GM23338 (cell line): ENCODE measurements around the gene INTS2. TPM values are rescaled to one million over a fixed set of nuclear protein-coding genes. Genes with fewer than 3 reads are reported as not detected.

Experiments
- ATAC-seq: fragments of 200-7000 bp; cut with Tn5 transposase; 3 replicates; pipeline ENCODE4 v1.9.1; 2020
- DNase-seq: peaks from one replicate; pipeline ENCODE4 v3.0.0-alpha.2; 2015; ENCODE audit warnings: low spot score
- H2AFZ ChIP-seq: fragments of 200-600 bp; sonication (generic); 2 replicates; pipeline ENCODE4 v1.8.0; 2016; ENCODE audit warnings: antibody characterized with exemption, mild to moderate bottlenecking, moderate library complexity
- H3F3A ChIP-seq: fragments of 200-600 bp; sonication (generic); replicated peaks from 2 replicates; pipeline ENCODE4 v1.8.0; 2017; ENCODE audit warnings: antibody characterized with exemption, mixed run types, low read depth
- H3K27ac ChIP-seq: fragments of 200-600 bp; sonication (generic); 2 replicates; pipeline ENCODE4 v1.6.1; 2016; ENCODE audit warnings: low read depth
- H3K27me3 ChIP-seq: fragments of 200-600 bp; sonication (generic); 2 replicates; pipeline ENCODE4 v1.8.0; 2016; ENCODE audit warnings: mild to moderate bottlenecking, mixed run types, moderate library complexity; ENCODE audit not compliant: insufficient read depth
- H3K36me3 ChIP-seq: fragments of 200-600 bp; sonication (generic); 2 replicates; pipeline ENCODE4 v1.8.0; 2016; ENCODE audit warnings: mild to moderate bottlenecking; ENCODE audit not compliant: insufficient read depth
- H3K4me1 ChIP-seq: fragments of 200-600 bp; sonication (generic); 2 replicates; pipeline ENCODE4 v1.8.0; 2016; ENCODE audit warnings: mild to moderate bottlenecking, moderate library complexity; ENCODE audit not compliant: insufficient read depth
- H3K4me2 ChIP-seq: fragments of 200-600 bp; sonication (generic); 2 replicates; pipeline ENCODE4 v1.7.1; 2017; ENCODE audit warnings: mixed run types
- H3K4me3 ChIP-seq: fragments of 200-600 bp; sonication (generic); 2 replicates; pipeline ENCODE4 v1.6.1; 2016; ENCODE audit warnings: mixed run types
- H3K79me2 ChIP-seq: fragments of 200-600 bp; sonication (generic); replicated peaks from 2 replicates; pipeline ENCODE4 v1.8.0; 2017; ENCODE audit warnings: mild to moderate bottlenecking; ENCODE audit not compliant: insufficient read depth
- H3K9me2 ChIP-seq: fragments of 200-600 bp; sonication (generic); 2 replicates; pipeline ENCODE4 v1.8.0; 2017; ENCODE audit not compliant: insufficient read depth
- H4K20me1 ChIP-seq: fragments of 200-600 bp; sonication (generic); replicated peaks from 2 replicates; pipeline ENCODE4 v1.8.0; 2017; ENCODE audit warnings: mild to moderate bottlenecking; ENCODE audit not compliant: insufficient read depth
- H3K27ac Mint-ChIP-seq: 2 replicates; pipeline ENCODE4 v1.8.0; 2020; ENCODE audit warnings: inconsistent platforms, mild to moderate bottlenecking, moderate library complexity, mixed read lengths
- H3K27me3 Mint-ChIP-seq: 3 replicates; pipeline ENCODE4 v1.8.0; 2022; ENCODE audit warnings: low read depth, mild to moderate bottlenecking, moderate library complexity, mixed read lengths, inconsistent platforms; ENCODE audit not compliant: insufficient read depth, poor library complexity
- H3K36me3 Mint-ChIP-seq: 3 replicates; pipeline ENCODE4 v1.8.0; 2021; ENCODE audit warnings: low read depth, mild to moderate bottlenecking, inconsistent platforms, moderate library complexity, mixed read lengths
- H3K4me1 Mint-ChIP-seq: 3 replicates; pipeline ENCODE4 v1.8.0; 2020; ENCODE audit warnings: mild to moderate bottlenecking, inconsistent platforms, mixed read lengths
- H3K4me3 Mint-ChIP-seq: 3 replicates; pipeline ENCODE4 v1.8.0; 2021; ENCODE audit warnings: moderate library complexity, mild to moderate bottlenecking, inconsistent platforms, mixed read lengths
- H3K9me3 Mint-ChIP-seq: 3 replicates; pipeline ENCODE4 v1.8.0; 2020; ENCODE audit warnings: moderate library complexity, mild to moderate bottlenecking, inconsistent platforms, mixed read lengths
- CREB1 ChIP-seq: fragments of 250-450 bp; sonication (Bioruptor Pico); IDR thresholded peaks from 2 replicates; pipeline ENCODE4 v1.5.0; 2020; ENCODE audit warnings: low read depth, mild to moderate bottlenecking, moderate library complexity
- ETS1 ChIP-seq: IDR thresholded peaks from 2 replicates; pipeline ENCODE4 v1.6.1; 2016; ENCODE audit warnings: antibody characterized with exemption
- EZH2 ChIP-seq: fragments of 200-600 bp; sonication (generic); IDR thresholded peaks from one replicate; pipeline ENCODE4 v1.8.0; 2017; ENCODE audit warnings: antibody characterized with exemption, mild to moderate bottlenecking, low read depth; ENCODE audit not compliant: unreplicated experiment
- EZH2phosphoT487 ChIP-seq: fragments of 200-600 bp; sonication (generic); IDR thresholded peaks from one replicate; pipeline ENCODE4 v1.8.1; 2018; ENCODE audit warnings: antibody characterized with exemption; ENCODE audit not compliant: unreplicated experiment
- JUNB ChIP-seq: IDR thresholded peaks from one replicate; pipeline ENCODE4 v1.6.1; 2016; ENCODE audit warnings: antibody characterized with exemption; ENCODE audit not compliant: unreplicated experiment
- NANOG ChIP-seq: IDR thresholded peaks from 2 replicates; pipeline ENCODE4 v1.6.1; 2016; ENCODE audit warnings: antibody characterized with exemption, borderline replicate concordance
- POLR2AphosphoS5 ChIP-seq: IDR thresholded peaks from 2 replicates; pipeline ENCODE4 v1.6.1; 2016; ENCODE audit warnings: antibody characterized with exemption, low read depth
- STAT1 ChIP-seq: IDR thresholded peaks from one replicate; pipeline ENCODE4 v1.6.1; 2016; ENCODE audit warnings: antibody characterized with exemption; ENCODE audit not compliant: unreplicated experiment
- ZNF114 ChIP-seq: fragments of 250-450 bp; sonication (Bioruptor Pico); IDR thresholded peaks from 2 replicates; pipeline ENCODE4 v1.5.0; 2020; ENCODE audit warnings: mild to moderate bottlenecking, moderate library complexity
- ZNF331 ChIP-seq: fragments of 250-450 bp; sonication (Bioruptor Pico); IDR thresholded peaks from 2 replicates; pipeline ENCODE4 v1.5.0; 2020; ENCODE audit warnings: low read depth, mild to moderate bottlenecking, moderate library complexity
- ZNF462 ChIP-seq: fragments of 250-450 bp; sonication (Bioruptor Pico); IDR thresholded peaks from 2 replicates; pipeline ENCODE4 v1.5.0; 2020; ENCODE audit warnings: mild to moderate bottlenecking, moderate library complexity
- polyA plus RNA-seq: library from polyadenylated mRNA; unstranded; fragments of >200 nt; fragmentation: Nextera tagmentation; extraction: Ambion mirVana; gene quantifications from 2 replicates; pipeline ENCODE4 v1.2.1, GENCODE V29; 2016
- total RNA-seq: library from RNA; depleted of rRNA; stranded (reverse); fragments of >200 nt; shearing (Covaris generic); gene quantifications from 2 replicates; pipeline ENCODE4 v1.2.3, GENCODE V29; 2014
- TF ChIP-seq, protein P1 (sequence below), 2 experiments: fragments of 200-600 bp in 1 of 2; sonication (generic) in 1 of 2; conservative IDR thresholded peaks; 2 replicates each; pipeline versions ENCODE4 v1.5.1 to v1.6.1; 2016 to 2017; ENCODE audit warnings: antibody characterized with exemption in 2 of 2, low read depth in 2 of 2, mild to moderate bottlenecking in 2 of 2, moderate library complexity in 1 of 2
- TF ChIP-seq, protein P2 (sequence below): IDR thresholded peaks from one replicate; pipeline ENCODE4 v1.6.1; 2018; ENCODE audit warnings: antibody characterized with exemption; ENCODE audit not compliant: unreplicated experiment

The INTS2 gene
- total and polyA plus RNA-seq, 2 experiments from 2014 or later, result 5.9 to 31.6 TPM

GRCh38 chr17:61822326-61823285 lies 105.2 kb downstream of the INTS2 start:
- no peak for DNase-seq
- H3K4me3 ChIP-seq, result no peak overlapping the region
- 0 out of 2 replicates have a peak, but pooled peaks cover 4% of the 10 kb centered on the region for H3K36me3 ChIP-seq
- no peaks in the 10 kb centered on the region for H3K27me3 ChIP-seq
- no peaks in the 10 kb centered on the region for H3K4me1 ChIP-seq
- Mint-ChIP-seq H3K4me1 (no peaks in the 10 kb centered on the region), H3K36me3 (peaks cover 34% of the 10 kb centered on the region), H3K4me3 (no peak overlapping the region), H3K9me3 (peaks cover 1% of the 10 kb centered on the region; the same call in 2 of the 3 replicates), H3K27me3 (no peaks in the 10 kb centered on the region), H3K27ac (no peak overlapping the region)
- no peak overlapping the region for H3K27ac ChIP-seq
- peaks cover 8% of the 10 kb centered on the region; the same call in 1 of the 2 replicates for H3K79me2 ChIP-seq
- H4K20me1 ChIP-seq, result no peaks in the 10 kb centered on the region; the same call in 1 of the 2 replicates
- ATAC-seq, result no peak
- no peaks in the 10 kb centered on the region for H3F3A ChIP-seq
- no peak overlapping the region for H2AFZ ChIP-seq
- no peak overlapping the region for H3K4me2 ChIP-seq
- no peaks in the 10 kb centered on the region for H3K9me2 ChIP-seq
- TF ChIP-seq EZH2, result no peak
- TF ChIP-seq ZNF462, result no peak
- no peak for TF ChIP-seq ETS1
- TF ChIP-seq POLR2AphosphoS5, result no peak
- TF ChIP-seq STAT1, result no peak
- no peak for TF ChIP-seq EZH2phosphoT487
- TF ChIP-seq, protein P1, sequence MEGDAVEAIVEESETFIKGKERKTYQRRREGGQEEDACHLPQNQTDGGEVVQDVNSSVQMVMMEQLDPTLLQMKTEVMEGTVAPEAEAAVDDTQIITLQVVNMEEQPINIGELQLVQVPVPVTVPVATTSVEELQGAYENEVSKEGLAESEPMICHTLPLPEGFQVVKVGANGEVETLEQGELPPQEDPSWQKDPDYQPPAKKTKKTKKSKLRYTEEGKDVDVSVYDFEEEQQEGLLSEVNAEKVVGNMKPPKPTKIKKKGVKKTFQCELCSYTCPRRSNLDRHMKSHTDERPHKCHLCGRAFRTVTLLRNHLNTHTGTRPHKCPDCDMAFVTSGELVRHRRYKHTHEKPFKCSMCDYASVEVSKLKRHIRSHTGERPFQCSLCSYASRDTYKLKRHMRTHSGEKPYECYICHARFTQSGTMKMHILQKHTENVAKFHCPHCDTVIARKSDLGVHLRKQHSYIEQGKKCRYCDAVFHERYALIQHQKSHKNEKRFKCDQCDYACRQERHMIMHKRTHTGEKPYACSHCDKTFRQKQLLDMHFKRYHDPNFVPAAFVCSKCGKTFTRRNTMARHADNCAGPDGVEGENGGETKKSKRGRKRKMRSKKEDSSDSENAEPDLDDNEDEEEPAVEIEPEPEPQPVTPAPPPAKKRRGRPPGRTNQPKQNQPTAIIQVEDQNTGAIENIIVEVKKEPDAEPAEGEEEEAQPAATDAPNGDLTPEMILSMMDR (conservative IDR thresholded peaks at IDR 0.05; ENCODE audit: low read depth in 2 of 2), result no peak
- TF ChIP-seq ZNF331, result no peak
- no peak for TF ChIP-seq JUNB
- no peak for TF ChIP-seq CREB1 (CRISPR knock-in tag)
- TF ChIP-seq NANOG, result no peak
- no peak for TF ChIP-seq ZNF114 (CRISPR knock-in tag)
- TF ChIP-seq, protein P2, sequence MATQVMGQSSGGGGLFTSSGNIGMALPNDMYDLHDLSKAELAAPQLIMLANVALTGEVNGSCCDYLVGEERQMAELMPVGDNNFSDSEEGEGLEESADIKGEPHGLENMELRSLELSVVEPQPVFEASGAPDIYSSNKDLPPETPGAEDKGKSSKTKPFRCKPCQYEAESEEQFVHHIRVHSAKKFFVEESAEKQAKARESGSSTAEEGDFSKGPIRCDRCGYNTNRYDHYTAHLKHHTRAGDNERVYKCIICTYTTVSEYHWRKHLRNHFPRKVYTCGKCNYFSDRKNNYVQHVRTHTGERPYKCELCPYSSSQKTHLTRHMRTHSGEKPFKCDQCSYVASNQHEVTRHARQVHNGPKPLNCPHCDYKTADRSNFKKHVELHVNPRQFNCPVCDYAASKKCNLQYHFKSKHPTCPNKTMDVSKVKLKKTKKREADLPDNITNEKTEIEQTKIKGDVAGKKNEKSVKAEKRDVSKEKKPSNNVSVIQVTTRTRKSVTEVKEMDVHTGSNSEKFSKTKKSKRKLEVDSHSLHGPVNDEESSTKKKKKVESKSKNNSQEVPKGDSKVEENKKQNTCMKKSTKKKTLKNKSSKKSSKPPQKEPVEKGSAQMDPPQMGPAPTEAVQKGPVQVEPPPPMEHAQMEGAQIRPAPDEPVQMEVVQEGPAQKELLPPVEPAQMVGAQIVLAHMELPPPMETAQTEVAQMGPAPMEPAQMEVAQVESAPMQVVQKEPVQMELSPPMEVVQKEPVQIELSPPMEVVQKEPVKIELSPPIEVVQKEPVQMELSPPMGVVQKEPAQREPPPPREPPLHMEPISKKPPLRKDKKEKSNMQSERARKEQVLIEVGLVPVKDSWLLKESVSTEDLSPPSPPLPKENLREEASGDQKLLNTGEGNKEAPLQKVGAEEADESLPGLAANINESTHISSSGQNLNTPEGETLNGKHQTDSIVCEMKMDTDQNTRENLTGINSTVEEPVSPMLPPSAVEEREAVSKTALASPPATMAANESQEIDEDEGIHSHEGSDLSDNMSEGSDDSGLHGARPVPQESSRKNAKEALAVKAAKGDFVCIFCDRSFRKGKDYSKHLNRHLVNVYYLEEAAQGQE, result no peak
